Neural crest cell (in vitro differentiated cells): Measurements from ENCODE around the gene DIAPH3. TPM values are rescaled to one million over a fixed set of nuclear protein-coding genes. Genes with fewer than 3 reads are reported as not detected.

ENCODE experiments used
- DNase-seq: peaks from one replicate; pipeline ENCODE4 v3.0.0; 2021; ENCODE audit warnings: low read depth, mixed read lengths, low spot score
- H3K27ac Mint-ChIP-seq: one replicate; pipeline ENCODE4 v1.8.0; 2021; ENCODE audit warnings: mild to moderate bottlenecking, mixed read lengths; ENCODE audit not compliant: unreplicated experiment
- H3K27me3 Mint-ChIP-seq: 2 replicates; pipeline ENCODE4 v1.8.0; 2021; ENCODE audit warnings: low read depth, mild to moderate bottlenecking, mixed read lengths
- H3K36me3 Mint-ChIP-seq: 2 replicates; pipeline ENCODE4 v1.8.0; 2021; ENCODE audit warnings: low read depth, mild to moderate bottlenecking, mixed read lengths
- H3K4me1 Mint-ChIP-seq: 2 replicates; pipeline ENCODE4 v1.8.0; 2021; ENCODE audit warnings: mixed read lengths
- H3K4me3 Mint-ChIP-seq: one replicate; pipeline ENCODE4 v1.8.0; 2021; ENCODE audit warnings: mild to moderate bottlenecking, mixed read lengths
- H3K9me3 Mint-ChIP-seq: 2 replicates; pipeline ENCODE4 v1.8.0; 2021; ENCODE audit warnings: mixed read lengths
- total RNA-seq: library from RNA; stranded (reverse); gene quantifications from 2 replicates; pipeline ENCODE4 v1.2.1, GENCODE V29; 2021
- TF ChIP-seq, protein P1 (sequence below): fragments of 200-600 bp; sonication (generic); conservative IDR thresholded peaks from 2 replicates; pipeline ENCODE4 v1.5.0; 2021; ENCODE audit warnings: antibody characterized with exemption, mild to moderate bottlenecking

Gene DIAPH3
- total RNA-seq, 1 donor from 2014 or later: 16.4 TPM

DNA sequence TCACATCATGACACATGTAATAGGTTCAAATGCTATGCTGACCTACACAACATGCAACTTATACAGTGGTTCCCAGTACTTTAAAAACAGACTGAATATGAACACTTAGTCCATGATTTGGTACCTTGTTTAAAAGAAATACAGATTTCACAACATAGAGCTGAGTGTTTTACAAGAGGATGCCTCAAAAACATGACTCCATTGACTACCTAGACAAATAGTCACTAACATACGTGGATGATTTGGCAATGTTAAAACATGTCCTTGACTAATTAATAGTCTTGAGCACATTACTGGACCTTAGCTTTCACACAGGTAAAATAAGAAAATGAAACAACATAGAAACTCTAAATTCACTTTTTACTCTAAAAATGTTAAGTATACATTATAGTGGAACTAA lies 300.1 kb downstream of the DIAPH3 start:
- Mint-ChIP-seq H3K4me1 (no peaks in the 10 kb centered on the region), H3K36me3 (peaks cover 3% of the 10 kb centered on the region), H3K4me3 (no peak overlapping the region), H3K27me3 (no peaks in the 10 kb centered on the region), H3K9me3 (no peaks in the 10 kb centered on the region), H3K27ac (no peak overlapping the region)
- no peak for DNase-seq
- TF ChIP-seq, protein P1, sequence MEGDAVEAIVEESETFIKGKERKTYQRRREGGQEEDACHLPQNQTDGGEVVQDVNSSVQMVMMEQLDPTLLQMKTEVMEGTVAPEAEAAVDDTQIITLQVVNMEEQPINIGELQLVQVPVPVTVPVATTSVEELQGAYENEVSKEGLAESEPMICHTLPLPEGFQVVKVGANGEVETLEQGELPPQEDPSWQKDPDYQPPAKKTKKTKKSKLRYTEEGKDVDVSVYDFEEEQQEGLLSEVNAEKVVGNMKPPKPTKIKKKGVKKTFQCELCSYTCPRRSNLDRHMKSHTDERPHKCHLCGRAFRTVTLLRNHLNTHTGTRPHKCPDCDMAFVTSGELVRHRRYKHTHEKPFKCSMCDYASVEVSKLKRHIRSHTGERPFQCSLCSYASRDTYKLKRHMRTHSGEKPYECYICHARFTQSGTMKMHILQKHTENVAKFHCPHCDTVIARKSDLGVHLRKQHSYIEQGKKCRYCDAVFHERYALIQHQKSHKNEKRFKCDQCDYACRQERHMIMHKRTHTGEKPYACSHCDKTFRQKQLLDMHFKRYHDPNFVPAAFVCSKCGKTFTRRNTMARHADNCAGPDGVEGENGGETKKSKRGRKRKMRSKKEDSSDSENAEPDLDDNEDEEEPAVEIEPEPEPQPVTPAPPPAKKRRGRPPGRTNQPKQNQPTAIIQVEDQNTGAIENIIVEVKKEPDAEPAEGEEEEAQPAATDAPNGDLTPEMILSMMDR: no peak

DNA sequence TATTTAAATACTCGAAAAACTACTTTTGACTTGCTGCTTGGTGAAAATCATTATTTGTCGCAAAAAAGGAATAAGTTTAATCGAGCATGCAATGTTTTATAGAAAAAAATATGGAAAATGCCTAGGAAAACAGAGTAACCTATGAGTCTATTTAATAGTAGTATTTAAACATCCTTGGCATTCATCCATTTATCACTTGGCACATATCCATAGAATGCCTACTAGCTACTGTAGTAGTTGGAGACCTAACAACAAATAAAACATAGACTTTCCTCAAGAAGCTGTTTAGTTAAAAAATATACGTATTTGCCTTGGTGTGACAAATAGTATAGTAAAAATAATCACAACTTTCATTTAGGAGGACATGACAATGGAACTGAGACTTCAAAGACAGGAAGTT lies 302.1 kb downstream of the DIAPH3 start:
- H3K9me3 Mint-ChIP-seq: no peaks in the 10 kb centered on the region
- peaks cover 3% of the 10 kb centered on the region for H3K36me3 Mint-ChIP-seq
- no peaks in the 10 kb centered on the region for H3K4me1 Mint-ChIP-seq
- H3K4me3 Mint-ChIP-seq: no peak overlapping the region
- TF ChIP-seq, protein P1: no peak
- no peaks in the 10 kb centered on the region for H3K27me3 Mint-ChIP-seq
- no peak overlapping the region for H3K27ac Mint-ChIP-seq
- no peak for DNase-seq

DNA sequence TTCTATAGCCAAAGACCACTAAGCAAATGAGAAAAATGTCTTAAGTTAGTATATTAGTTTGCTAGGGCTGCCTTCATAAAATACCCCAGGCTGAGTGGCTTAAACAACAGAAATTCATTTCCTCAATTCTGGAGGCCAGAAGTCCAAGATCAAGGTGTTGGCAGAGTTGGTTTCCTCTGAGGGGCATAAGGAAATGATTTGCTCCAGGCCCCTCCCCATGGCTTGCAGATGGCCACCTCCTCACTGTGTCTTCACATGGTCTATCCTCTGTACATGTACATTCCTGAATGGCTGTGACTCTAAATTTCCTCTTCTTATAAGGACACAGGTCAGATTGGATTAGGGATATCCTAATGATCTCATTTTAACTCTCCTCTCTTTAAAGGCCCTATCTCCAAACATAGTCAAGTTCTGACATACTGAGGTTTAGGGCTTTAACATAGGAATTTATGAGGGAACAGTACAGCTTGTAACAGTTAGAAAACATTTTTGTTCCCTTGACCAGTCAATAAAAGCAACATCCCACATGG lies 307.4 kb downstream of the DIAPH3 start:
- DNase-seq: no peak
- H3K4me3 Mint-ChIP-seq: no peak overlapping the region
- peaks cover under 1% of the 10 kb centered on the region for H3K9me3 Mint-ChIP-seq
- no peaks in the 10 kb centered on the region for H3K4me1 Mint-ChIP-seq
- H3K36me3 Mint-ChIP-seq: peaks cover 12% of the 10 kb centered on the region
- no peak overlapping the region for H3K27ac Mint-ChIP-seq
- no peaks in the 10 kb centered on the region for H3K27me3 Mint-ChIP-seq
- TF ChIP-seq, protein P1: no peak

DNA sequence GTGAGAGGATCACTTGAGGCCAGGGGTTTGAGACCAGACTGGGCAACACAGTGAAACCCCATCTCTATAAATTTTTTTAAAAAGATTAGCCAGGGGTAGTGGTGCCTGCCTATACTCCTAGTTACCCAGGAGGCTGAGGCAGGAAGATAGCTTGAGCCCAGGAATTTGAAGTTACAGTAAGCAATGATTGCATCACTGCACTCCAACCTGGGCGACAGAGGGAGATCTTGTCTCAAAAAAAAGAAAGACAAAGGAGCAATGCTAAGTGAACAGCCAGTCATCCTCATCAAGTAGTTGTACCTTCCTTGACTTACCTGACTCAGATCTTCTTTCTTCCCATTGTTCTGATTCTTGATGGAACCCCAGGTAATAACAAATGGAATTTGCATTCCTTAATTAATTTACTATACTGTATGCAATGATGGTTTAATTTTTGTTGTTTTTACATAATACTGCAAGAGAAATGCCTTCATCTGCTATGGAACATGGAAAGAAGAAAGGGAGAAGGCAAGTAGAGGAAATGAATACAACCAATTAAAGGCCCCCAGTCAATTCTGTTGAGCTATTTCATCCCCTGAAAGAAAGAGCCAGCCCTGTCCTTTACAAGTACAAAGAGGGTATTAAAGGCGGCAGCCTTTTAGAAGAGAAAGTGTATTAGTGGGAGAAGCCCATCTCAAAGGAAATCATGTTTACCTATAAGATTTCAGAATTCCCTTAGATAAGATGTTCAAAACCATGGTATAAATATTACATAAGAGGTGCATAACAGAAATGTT lies 316.7 kb downstream of the DIAPH3 start:
- Mint-ChIP-seq H3K36me3 (peaks cover 8% of the 10 kb centered on the region), H3K4me1 (peaks cover 15% of the 10 kb centered on the region), H3K27ac (no peak overlapping the region), H3K9me3 (peaks cover 4% of the 10 kb centered on the region), H3K4me3 (no peak overlapping the region), H3K27me3 (no peaks in the 10 kb centered on the region)
- TF ChIP-seq, protein P1: no peak
- no peak for DNase-seq

DNA sequence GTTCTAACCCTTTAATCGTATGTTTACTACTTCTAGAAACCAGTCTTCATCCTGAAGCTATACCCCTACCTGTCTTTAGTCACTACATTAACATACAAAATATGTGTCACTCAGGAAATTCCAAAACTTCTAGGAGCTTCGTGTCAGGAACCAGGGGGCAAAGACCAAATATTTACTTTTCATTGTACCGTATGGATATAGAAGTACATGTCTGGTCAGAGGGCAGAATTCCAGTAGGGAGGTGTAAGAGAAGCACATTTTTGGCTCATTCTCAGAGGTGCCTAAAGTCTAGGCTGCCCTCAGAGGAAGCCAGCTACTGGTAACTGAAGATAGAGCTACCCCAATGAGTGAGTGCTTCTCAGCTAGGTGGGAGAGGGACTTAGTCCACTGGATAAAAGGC lies 320.7 kb downstream of the DIAPH3 start:
- no peak overlapping the region for H3K4me3 Mint-ChIP-seq
- DNase-seq: no peak
- H3K36me3 Mint-ChIP-seq: no peaks in the 10 kb centered on the region
- H3K4me1 Mint-ChIP-seq: peaks cover 15% of the 10 kb centered on the region
- TF ChIP-seq, protein P1: no peak
- H3K27ac Mint-ChIP-seq: no peak overlapping the region
- H3K9me3 Mint-ChIP-seq: no peaks in the 10 kb centered on the region
- no peaks in the 10 kb centered on the region for H3K27me3 Mint-ChIP-seq
